ENCODE results near the gene ZNHIT1.

GRCh38 chr7:101168412-101169049, 49.4 kb upstream of the ZNHIT1 start:
- TF ChIP-seq CTCF (optimal IDR thresholded peaks at IDR 0.05 in 1 of 3, IDR thresholded peaks at IDR 0.05 in 1 of 3, conservative IDR thresholded peaks at IDR 0.05 in 1 of 3; ENCODE audit: extremely low read depth in 1 of 3, insufficient read depth in 2 of 3, low read length in 3 of 3) (no peak), EZH2 (IDR thresholded peaks at IDR 0.05; ENCODE audit: low read length) (no peak)
